Stimulated activated CD4-positive, alpha-beta T cell treated with anti-CD3 and anti-CD28 coated beads, Interleukin-12 subunit alpha, Interleukin-12 subunit beta, amount 100 ng/mL, for 4 hours (primary cell): Measurements from ENCODE around the gene ATG7.

Source experiments
- DNase-seq: peaks from one replicate; pipeline ENCODE4 v3.0.0-alpha.2; 2020

Gene ATG7

DNA sequence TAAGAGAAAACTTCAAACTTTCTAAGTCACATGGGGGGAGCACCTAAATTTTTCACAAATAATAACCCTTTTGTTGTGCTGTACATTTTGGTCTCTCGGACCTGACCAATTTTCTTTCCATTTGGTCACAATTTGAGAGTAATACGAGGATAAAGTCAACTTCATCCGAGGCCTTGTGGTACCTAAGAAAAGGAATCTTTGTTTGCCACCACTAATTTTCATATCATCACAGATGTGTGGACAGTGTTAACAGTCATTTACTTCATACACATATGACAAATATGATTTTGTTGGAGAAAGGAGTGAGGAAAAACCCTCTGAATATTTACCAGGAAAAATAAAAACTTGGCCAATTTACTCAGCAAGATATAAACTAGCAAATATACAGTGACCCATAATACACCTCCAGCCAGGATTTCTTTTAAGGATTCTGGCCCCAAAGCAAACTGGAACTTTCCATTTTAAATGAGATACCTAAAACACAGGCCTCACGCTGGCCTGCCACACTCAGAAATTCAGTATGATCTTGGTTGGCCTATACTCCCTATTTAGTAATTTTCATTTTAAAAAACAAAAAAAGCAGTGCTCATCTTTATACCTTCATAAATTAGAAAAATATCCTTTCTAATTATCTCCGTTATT lies 330.8 kb downstream of the ATG7 start:
- DNase-seq, result no peak

DNA sequence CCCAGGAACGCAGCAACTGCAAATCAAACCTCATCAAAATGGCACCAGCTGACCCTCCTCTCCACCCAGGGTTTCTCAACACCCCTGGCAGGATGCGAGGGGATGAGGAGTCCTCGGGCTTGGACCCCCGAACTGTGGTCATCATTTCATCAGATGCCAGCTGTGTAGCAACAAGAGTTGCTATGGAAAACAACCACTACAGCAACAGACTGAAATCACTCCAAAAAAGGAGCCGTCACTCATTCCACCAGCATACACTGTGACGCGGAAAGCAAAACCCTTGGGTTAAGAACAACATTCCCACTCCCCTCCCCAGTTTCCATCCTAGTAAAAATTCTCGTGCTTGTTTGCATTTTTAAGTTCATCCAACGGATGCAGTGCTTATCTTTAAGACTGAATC lies 331.4 kb downstream of the ATG7 start:
- DNase-seq, result no peak

DNA sequence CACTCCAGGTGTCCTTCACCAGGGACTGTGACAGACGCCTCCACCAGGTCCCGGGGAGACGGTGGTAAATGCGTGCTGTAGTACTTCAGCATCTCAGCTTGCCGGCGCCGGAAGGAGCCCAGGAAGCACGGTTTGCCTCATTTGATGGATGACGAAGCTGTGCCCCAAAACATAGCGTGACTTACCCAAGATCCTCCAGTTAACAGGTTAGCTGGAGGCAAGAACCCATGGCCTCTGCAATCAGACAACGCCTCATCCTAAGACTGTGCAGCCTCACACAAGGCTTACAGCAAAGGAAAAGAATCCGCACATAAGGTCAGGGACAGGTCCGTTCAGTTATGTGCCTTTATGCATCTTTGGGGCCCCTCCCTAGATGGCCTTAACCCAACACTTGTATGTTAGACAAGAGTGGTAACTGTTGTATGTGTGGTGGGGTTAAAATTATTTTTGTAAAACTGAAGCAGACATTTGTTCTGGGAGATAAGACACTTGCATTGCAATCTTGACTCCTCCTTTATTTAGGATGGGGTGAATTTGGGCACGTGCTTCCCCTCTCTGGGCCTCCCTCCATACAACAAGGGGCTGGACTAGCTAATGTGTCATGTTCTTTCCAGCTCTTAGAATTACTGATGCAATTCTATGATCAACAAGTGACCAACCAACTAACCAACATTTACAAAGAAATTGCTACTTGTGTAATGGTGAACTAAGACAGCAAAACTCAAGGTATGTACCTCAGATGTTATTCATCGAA lies 332.1 kb downstream of the ATG7 start:
- no peak for DNase-seq

DNA sequence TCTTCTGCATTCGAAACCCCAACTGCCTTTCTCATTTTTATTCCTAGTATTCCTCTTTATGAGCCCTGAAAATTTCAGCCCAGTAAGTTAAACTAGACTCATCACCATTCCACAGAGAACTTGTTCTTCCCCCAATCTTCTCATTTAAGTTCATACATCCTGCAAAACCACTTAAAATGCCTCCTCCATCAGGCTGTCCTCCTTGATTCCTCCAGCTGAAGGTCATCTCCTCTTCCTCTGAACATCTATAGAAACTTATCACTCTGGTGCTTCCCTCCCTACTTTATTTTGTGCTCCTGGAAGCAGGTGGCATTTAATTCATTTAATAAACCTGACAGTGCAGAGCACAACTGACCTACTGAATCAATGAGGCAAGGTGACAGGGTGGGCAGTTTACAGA lies 333.2 kb downstream of the ATG7 start:
- no peak for DNase-seq

DNA sequence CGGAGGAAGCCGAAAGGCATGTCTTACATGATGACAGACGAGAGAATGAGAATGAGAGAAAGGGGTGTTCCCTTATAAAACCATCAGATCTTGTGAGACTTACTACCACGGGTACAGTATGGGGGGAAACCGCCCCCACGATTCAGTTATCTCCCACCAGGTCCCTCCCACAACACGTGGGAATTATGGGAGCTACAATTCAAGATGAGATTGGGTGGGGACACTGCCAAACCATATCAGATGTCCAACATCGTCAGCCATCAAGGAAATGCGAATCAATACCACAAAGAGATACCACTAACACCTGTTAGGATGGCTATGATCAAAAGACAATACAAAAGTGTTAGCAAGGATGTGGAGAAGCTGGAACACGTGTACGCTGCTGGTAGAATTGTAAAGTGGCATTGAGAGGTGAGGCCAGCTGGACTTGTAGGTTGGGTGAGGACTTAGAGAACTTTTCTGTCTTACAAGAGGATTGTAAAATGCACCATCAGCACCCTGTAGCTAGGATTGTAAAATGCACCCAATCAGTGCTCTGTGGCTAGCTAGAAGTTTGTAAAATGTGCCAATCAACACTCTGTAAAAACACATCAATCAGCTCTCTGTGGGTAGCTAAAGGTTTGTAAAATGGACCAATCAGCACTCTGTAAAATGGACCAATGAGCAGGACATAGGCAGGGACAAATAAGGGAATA lies 334.0 kb downstream of the ATG7 start:
- no peak for DNase-seq

DNA sequence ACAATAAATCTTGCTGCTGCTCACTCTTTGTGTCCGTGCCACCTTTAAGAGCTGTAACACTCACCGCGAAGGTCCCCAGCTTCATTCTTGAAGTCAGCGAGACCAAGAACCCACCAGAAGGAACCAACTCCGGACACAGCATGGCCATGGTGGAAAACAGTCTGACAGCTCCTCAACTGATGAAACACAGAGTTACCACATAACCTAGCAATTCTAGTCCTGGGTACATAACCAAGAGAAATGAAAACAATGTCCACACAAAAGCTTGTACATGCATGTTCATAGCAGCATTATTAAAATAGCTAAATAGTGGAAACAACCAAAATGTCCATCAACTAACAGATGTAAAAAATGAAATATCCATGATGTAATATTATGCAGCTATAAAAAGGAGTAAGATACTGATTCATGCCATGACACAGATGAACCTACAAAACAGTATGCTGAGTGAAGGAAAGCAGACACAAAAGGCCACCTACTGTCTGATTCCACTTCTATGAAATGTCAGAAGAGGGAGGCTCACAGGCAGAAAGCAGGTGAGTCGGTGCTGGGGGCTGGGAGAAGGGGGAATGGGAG lies 334.8 kb downstream of the ATG7 start:
- DNase-seq, result no peak
